SIG-M5 treated with dmso at 0.1 percent for 504 hours (cell line): ENCODE measurements around the gene USP53.
"Not testable (repeated sequence)": the region's sequence is repeated elsewhere in the genome, so short reads cannot be mapped to it uniquely, and the experiment has no call there.

Source experiments
- DNase-seq: peaks from one replicate; lab custom pipeline; 2025; ENCODE audit not compliant: unreplicated experiment; lab: John Stamatoyannopoulos, UW

The USP53 gene

DNA sequence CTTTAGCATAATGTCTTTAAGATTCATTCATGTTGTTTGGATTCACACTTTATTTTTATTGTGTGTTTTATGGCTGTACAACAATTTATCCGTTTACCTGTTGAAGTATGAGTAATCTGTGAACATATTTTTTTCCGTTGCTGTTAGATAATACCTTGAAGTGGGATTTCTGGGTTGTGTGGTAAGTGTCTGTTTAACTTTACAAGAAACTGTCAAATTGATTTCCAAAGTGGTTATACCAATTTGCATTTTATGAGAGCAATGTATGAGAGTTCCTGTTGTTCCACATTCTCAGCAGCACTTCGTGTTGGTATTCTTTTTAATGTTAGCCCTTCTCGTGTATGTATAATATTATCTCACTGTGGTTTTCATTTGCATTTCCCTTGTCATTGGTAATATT, 53.6 kb downstream of the USP53 start:
- DNase-seq = no peak

GRCh38 chr4:119268466-119268865, 56.0 kb downstream of the USP53 start:
- DNase-seq = no peak

DNA sequence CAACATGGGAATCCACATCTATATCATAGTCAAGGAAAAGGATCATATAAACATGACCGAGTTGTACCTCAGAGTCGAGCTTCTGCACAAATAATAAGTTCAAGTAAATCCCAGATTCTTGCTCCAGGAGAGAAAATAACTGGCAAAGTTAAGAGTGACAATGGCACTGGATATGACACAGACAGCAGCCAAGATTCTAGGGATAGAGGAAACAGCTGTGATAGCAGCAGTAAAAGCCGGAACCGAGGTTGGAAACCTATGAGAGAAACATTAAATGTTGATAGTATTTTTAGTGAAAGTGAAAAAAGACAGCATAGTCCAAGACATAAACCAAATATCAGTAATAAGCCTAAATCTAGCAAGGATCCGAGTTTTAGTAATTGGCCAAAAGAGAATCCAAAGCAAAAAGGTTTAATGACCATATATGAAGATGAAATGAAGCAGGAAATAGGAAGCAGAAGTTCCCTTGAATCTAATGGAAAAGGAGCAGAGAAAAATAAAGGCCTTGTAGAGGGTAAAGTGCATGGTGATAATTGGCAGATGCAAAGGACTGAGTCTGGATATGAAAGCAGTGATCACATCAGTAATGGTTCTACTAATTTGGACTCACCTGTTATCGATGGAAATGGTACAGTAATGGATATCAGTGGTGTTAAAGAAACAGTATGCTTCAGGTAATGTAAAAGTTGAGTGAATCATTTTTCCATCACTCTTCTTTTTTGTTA, 59.0 kb downstream of the USP53 start:
- no peak for DNase-seq

DNA sequence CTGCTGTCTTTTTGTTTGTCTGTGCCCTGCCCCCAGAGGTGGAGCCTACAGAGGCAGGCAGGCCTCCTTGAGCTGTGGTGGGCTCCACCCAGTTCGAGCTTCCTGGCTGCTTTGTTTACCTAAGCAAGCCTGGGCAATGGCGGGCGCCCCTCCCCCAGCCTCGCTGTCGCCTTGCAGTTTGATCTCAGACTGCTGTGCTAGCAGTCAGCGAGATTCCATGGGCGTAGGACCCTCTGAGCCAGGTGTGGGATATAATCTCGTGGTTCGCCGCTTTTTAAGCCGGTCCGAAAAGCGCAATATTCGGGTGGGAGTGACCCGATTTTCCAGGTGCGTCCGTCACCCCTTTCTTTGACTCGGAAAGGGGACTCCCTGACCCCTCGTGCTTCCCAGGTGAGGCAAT, 67.0 kb downstream of the USP53 start:
- not testable (repeated sequence) for DNase-seq

GRCh38 chr4:119279945-119280344, 67.4 kb downstream of the USP53 start:
- not testable (repeated sequence) for DNase-seq

DNA sequence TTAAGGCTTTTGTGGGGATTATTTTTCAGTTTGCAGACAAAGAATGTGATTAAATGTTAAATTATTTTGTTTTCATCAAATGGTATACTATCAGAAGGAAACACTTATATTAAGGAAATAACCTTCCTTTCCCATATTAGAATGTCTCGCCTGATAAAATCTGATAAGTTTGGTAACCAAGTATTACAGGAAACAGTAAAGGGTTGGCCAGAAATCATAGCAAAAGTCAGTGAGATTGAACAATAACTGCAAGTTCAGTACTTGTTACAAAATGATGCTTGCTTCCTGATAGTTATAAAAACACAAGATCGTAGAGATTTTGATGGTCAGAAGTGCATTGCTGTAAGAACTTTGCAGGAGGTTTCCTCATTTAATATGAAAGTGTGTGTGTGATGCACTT, 68.9 kb downstream of the USP53 start:
- DNase-seq = no peak

DNA sequence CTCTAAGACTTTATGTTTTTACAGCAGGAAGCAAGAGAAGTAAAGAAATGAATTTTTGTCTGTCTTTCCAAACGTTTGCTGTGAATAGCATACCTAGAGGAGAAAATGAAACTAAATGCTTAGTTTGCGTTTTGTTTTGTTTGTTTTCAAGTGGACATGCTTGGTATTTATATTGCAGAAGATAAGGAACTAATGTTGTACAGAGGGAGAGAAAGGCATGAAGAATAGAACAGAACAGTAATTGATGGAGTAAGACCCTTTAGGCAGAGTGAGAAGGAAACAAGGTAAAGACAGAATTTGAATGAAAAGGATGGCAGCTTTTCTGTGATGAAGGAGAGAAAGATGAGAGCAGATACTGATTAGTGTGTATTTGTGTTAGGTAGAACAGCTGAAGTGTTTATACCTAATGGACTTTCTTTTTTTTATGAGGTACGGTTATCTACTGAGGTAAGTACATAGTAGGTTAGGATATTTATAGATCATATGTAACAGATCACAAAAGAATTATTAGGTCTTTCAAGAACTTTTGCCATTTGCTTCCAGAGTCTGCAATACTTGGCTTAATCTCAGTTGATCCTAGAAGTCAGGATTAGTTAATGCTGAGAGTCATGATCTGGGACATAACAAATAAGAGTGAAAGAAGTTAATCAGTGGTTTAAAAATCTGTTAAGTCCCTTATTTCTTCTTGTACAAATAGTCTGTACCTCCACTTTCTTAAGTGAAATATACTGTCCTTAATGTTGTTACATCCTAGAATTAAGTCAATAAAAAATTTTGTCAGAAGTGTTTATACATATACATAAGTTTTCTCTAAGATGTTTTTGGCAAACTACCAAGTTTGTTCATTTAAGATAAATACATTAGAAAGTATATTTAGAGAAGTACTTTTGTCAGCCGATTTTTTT, 72.6 kb downstream of the USP53 start:
- no peak for DNase-seq

GRCh38 chr4:119286377-119287002, 74.0 kb downstream of the USP53 start:
- DNase-seq = no peak

GRCh38 chr4:119289313-119289712, 76.8 kb downstream of the USP53 start:
- DNase-seq = no peak

DNA sequence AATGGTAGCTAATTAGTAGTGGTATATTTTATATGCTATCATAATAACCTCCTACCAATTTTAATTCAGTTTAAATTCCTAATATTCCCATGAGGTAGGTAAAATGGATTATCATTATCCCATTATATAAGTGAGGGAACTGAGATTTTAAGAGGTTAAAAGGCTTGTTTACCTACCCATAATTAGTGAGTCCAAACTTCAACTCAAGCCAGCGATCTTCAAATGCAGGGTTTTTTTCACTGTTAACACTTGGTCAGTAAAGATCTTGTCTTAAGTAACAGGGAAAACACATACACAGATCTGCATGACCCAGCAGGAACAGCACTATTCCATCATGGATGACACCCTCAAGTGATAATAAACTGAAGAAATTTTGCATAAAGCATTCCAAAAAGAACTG, 78.1 kb downstream of the USP53 start:
- DNase-seq = no peak

DNA sequence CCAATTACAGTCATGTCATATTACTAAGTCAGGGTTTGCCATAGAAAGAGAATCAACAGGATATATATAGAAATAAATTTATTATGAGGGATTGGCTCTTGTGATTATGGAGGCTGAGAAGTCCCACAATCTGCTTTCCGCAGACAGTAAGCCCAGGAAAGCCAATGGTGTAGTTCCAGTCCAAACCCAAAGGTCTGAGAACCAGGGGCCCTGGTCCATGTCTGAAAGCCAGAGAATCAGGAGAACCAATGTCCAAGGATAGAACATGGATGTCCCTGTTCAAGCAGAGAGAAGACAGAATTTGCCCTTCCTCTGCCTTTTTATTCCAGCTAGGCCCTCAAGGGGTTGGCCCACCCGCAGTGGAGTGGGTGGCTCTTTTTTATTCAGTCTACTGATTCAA, 83.8 kb downstream of the USP53 start:
- DNase-seq = no peak

GRCh38 chr4:119297795-119298194, 85.3 kb downstream of the USP53 start:
- DNase-seq = no peak

DNA sequence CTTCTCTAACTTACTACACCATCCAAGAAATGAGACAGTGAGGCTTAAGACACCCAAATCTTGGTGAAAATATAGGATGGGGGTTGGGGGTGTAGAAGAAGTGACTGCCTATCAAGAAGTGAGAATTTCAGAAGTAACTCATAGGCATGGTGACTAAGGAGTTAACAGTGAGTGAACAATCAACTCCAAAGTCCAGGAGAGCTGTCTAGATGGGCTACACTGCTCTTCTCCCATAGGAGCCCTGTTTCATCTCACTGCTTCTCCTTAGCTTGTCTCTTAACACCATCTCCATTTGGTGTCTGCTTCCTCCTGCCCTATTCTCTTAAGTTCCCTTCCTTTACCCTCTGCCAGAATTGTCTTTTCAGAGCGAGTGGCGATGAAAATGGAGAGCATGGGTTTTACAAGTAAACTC, 86.8 kb downstream of the USP53 start:
- no peak for DNase-seq

DNA sequence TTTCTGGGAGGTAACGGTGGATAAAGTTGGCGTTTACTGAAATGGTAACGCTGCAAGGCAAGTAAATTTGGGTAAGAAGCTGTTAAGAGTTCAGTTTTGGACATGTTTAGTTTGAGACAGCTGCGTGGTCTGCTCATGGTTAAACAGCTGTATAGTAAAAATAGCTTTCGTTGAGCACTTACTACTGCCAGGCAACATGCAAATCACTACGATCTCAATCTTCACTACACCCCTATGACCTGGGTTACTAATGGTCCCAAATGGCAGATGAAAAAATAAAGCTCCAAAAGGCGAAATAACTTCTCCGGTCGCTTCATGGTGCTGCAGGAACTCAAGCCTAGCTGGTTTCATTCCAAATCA, 87.2 kb downstream of the USP53 start:
- DNase-seq = no peak

- DNase-seq = no peak
Observed at GRCh38 chr4:119300101-119300978, 87.8 kb downstream of the USP53 start.

DNA sequence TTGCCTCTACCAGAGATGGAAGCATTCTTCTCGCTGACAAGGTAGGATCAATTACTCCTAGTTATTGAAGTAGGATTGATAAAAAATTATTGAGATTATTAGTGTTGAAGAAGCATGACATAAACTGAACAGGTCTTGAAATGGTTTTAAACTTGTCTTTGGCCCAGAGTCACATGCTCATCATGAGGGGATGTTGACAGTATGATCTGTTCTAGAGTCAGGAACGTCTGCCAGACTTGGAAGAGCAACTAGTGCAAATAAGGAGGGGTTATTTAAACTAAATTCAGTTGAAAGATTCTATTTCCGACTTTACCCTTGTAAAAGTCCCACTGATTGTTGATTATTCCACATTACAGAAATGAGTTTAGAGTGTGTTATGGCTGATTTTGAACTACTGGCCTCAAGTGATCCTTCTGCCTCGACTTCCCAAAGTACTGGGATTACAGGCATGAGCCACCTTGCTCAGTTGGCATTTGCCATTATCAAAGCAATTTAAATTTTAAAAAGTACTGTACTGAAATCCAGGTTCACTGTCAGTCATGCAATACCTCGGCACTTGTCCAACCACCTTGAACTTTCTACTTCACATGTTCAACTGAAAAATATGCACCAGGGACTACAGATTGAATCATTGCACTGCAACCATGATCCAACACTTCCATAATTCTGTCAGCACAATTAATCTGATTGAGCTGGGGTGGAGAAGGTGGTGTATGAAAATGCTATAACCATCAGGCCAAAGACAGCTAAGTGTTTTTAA, 89.7 kb downstream of the USP53 start:
- no peak for DNase-seq

DNA sequence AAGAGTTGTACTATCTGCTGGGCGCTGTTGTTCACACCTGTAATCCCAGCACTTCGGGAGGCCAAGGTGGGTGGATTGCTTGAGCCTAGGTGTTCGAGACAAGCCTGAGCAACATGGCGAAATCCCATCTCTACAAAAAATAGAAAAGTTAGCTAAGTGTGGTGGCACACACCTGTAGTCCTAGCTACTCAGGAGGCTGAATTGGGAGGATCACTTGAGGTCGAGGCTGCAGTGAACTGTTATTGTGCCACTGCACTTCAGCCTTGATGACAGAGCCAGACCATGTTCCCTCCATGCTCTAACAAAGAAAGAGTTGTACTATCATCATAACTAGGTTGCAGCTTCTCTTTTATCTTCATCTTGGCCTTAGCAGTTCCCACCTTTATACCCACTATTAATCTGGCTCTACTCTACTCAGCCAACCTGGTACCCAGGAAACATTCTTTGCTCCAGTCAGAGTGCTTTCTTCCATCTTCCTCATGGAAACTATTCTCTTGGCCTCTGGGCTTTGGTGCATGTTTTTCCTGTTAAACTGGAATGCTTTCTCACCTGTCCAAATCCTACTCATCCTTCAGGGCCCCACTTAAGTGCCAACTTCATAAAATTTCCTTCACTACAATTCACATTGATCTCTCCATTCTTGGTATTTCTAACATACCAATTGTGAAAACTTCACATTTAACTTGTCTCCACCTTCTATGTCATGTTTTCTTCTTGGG, 91.2 kb downstream of the USP53 start:
- DNase-seq = no peak

DNA sequence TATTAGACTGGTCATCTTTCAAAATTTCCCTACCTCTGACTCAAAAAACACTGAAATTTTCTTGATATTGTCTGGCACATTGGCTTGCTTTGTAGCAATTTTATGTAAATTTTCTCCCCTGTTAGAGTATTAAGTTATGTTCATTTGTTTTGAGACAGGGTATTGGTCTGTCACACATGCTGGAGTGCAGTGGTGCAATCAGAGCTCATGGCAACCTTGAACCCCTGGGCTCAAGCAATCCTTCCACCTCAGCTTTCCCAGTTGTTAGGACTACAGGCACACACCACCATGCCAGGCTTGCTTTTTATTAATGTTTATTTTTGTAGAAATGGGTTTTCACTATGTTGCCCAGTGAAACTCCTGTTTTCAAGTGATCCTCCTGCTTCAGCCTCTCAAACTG, 91.9 kb downstream of the USP53 start:
- DNase-seq = no peak

GRCh38 chr4:119307606-119308005, 95.1 kb downstream of the USP53 start:
- DNase-seq = no peak

- DNase-seq = no peak
Observed at GRCh38 chr4:119310826-119311225, 98.3 kb downstream of the USP53 start.
